NCI-H524 treated with DMSO at 0.1 percent for 48 hours (cell line): Measurements from ENCODE around the gene TNK2.

Experiments used
- DNase-seq: peaks from one replicate; lab custom pipeline; 2025; lab: John Stamatoyannopoulos, UW

TNK2 gene

DNA sequence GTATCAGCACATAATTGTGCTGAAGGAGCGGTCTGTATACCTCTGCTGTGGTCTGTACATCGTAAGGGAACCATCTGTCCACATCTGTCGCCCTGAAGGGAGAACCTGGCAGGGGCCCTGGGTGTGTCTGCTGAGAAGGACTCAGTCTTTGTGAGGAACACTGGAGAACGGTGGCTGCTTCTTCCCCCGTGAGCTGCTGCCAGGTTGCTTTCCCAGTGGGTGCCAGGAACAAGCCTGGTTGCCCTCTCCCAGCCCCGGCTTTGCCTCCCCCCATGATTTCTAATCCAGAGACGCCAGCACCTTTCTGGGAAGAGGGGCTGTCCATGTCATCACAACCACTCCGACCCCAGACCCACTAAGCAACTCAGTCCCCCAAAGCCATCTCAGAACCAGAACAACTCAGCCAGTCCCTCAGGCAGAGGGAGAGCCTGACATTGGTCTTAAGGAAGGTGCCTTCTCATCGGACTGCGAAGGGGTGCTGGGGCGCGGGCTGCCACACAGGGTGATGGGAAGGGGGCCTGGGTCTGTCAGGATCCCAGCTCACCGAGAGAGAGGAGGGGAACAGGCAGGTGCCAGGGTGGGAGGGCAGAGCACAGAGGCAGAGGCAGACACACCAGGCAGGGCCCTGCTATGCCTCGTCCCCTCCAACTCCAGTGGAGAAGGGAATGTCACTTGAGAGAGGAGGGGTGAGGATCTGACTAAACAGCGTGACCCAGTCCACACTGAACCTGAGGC is 8.5 kb downstream of the TNK2 start:
- no peak for DNase-seq

DNA sequence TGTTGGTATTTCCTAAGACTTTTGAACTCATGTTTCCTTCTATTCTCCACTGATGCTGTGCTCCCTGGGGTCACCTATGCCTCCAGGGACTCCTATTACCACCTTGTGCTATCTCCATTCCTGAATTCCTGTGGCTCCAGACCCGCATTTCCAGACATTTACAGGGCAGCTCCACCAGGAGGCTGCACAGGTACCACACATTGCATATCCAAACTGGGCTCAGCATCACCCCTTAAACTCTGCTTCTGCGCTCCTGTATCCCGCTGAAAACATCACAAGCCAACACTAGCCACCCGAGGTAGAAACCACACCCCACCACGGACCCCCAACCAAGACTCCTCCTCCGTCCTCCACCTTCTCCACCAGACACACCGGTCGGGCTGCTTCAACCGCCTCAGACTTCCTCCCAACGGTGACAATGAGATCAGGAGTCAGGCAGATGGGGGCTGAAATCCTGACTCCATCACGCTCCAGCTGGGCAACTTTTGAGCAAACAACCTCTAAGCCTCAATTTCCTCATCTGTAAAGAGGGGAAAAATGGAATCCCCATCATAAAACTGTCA is 10.4 kb downstream of the TNK2 start:
- DNase-seq = no peak

DNA sequence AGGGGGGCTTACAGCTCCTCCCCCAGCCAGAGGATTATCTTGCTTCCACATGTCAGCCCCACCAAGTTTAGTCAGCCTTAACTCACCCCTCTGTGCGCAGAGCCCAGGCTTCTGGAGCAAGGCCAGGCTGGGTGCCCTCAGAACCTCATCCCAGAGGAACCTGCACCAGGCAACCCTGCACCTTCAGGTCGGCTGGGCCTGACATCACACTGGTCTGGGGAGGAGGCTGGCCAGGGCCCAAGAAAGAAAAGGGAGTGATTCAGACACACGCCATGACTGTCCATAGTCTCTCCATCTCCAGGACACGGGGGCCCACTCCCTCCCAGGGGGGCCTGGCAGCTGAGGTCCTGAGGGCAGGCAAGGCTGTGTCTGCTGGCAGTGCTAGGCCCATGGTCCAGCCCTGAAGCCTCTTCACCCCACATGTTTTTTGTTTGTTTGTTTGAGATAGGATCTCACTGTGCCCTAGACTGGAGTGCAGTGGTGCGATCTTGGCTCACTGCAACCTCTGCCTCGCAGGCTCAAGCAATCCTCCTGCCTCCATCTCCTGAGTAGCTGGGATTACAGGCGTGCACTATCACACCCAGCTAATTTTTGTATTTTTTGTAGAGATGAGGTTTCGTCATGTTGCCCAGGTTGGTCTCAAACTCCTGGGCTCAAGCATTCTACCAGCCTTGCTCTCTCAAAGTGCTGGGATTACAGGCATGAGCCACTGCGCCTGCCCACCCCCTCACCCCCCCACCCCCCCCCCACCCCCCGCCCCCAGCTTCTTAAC is 11.1 kb downstream of the TNK2 start:
- DNase-seq = peak; percentile 24

DNA sequence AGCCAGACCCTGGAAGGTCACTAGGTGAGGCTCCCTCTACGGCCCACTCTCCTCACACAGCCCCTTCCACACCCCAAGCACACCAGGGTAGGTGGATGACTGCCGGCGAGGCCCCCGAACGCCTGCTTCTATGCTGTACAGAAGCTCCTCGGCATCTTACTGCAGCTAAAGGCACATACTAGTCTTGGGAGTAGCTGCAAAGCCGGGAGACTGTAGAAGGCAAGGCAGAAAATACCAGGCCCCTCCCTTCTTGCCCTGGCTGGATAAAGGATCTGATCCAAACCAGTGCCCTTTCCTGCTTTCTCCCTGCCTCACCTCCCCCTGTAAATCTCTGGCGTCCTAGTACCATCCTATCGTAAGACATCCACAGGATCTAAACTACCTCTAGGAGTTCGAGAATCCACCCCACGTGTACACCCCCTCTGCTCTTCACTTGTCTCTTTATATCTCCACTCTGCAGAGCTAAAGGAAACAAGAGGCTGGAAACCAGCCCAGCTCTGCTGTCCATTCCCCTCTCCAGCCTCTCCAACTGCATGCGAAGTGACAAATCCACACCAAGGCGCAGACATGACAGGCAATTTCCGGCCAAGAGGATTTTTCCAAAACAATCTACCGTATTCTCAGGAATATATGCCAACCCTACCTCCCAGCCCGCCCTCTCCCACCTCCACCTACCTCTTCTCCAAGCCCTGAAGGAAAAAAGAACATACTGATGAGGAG is 11.8 kb downstream of the TNK2 start:
- no peak for DNase-seq

DNA sequence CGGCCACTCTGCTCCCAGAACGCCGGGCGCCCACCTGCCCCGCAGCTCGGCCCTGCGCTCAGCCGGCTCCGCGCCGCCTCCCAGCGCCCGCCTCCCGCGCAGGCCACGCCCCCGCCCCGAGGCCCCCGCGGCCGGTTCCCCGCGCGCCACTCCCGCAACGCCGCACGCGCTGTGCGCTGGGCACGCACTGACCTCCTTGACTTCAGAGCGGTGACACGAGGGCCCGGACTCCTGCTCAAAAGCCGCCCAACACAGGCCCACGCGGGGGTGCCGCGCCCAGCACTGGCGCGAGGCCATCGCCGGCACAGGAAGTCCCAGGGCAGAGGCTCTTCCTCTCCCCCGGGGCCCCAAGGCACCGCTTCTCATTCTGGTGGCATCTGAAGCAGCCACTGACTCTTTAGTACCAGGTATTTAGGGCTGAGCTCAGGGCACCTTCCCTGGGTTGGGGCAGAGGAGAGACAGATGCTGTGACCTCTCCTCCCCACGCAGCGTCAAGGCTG is 12.4 kb downstream of the TNK2 start:
- DNase-seq = no peak

DNA sequence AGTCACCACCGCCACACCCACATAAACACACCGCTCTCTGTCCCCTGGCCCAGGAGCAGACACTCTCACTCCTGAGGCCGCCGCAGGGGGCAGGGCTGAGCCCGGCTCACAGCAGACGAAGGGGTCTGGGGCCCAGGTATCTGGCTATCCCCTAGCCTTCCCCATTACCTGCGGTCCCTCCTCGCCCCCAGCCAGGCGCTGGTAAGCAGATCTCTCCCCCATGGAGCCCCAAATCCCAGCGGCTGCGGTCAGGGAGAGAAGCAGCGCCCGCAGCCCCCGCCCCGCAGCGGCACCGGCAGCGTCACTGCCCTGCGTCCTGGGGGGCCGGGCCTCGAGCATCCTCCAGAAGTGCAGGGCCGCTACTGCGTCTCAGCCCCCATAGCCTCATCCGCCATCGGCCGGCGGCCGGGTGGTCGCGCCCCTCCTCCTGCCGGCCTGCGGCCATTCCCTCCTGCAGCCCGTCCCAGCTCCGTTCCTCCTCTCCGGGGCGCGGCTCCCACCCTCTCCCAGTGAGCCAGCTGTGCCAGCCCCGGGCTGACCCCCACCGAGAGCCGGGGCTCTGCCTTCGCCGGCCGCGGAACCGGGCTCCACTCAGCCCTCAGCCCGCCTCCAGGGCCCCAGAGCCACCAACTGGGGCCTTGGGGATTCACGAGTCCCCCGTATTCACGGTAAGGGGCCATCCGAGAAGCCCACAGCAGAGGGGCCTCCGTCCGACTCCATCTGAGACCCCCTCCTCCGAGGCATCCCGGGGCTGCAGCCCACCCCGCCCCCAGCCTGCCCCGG is 13.1 kb downstream of the TNK2 start:
- peak; percentile 58 for DNase-seq

DNA sequence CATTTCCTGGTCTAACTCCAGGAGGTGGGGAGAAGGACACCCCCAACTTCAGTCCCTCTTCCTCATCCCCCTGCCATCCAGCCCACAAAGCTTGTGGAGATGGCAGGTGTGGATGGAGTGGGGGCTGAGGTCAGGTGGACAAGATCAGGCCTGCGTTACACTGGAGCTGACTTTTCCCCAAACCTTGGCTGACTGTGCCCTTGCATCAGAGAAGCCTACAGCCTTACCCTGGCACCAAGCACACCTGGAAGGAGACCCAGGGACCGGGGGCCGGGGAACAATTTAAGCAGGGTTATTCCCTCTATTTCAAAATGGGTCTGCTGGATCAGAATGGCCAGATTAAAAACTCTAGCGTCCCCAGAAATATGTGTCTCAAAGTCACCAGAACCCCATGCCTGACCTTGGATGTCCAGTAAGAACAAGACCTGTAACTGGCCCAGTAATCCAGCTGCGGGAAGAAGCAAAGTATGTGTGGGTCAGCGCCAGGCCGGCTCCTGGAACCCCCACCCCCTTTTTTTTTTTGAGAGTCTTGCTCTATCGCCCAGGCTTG is 14.4 kb downstream of the TNK2 start:
- DNase-seq = no peak

DNA sequence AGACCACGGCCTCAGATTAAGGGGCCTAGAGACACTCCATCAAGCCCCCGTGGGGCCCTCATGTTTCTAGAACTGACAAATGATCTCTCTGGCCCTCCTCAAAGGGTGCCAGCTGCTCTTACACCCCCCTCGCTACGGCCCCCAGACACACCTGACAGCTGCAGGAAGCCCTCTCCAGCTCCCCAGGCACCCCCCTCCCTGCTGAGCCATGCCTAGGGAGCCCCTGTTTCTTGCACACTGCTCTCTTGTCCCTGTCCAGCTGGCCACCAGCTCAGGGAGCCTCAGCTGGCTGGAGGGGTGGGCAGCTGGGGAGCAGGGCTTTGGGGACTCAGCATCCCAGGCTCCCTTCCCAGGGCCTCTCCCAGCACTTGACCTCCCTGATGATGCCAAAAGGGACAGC is 14.8 kb downstream of the TNK2 start:
- DNase-seq = peak; percentile 89

DNA sequence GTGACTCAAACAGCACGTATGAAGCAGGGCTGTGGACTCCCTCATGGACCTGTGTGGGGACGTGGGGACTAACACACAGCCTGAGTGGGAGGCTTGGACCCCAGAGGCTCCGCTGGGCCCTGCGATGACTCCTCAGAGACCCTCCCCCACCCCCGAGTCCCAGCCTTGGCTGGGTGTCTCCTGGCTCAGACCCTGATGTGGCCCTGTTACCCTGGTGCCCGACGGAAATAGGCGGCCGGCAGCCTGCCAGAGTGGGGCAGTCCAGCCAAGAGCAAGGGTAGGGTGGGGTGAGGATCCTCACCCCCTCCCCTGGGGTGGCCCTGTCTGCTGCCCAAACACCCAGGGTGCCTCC is 15.3 kb downstream of the TNK2 start:
- no peak for DNase-seq

DNA sequence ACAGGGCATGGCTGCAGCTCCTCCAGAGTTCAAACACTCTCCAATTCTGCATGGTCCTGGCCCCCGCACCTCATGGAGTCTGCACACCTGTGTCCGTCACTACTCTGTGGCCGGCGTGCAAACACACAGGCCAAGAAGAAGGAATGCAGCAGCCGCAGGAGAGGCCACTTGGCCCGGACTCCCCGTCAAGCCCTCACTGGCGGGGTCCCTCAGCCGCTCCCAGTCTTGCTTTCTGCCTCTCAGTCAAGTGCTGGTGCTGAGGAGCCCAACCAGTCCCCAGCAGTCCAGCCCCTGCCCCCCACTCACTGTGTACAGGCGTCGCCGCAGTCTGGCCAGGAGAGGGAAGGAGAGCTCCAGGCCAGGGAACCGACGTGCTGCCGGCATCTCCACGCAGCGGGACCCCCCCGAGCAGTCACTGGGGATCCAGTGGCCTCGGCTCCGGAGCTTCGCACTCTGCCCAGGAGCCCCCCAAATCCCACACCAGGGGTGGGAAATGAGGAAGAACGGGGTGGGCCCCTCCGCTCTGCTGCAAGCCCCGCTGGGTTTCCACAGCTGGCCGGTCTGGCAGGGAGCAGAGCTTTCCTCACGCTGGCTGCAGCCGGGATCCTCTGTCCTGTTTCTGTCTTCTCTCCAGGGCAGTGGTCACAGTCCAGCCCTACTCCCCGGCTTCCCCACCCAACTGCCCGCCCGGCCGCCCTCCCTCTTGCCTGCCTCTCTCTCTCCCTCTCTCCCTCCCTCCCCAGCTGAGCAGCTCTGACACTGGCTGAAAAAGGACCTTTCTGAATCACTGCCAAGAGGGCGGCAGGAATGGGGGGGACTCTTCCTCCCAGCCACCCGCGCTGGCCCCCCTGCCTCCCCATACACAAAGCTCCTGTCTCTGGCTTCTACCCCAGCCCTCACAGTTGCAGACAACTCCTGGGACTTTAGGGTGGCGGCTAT is 16.0 kb downstream of the TNK2 start:
- no peak for DNase-seq

DNA sequence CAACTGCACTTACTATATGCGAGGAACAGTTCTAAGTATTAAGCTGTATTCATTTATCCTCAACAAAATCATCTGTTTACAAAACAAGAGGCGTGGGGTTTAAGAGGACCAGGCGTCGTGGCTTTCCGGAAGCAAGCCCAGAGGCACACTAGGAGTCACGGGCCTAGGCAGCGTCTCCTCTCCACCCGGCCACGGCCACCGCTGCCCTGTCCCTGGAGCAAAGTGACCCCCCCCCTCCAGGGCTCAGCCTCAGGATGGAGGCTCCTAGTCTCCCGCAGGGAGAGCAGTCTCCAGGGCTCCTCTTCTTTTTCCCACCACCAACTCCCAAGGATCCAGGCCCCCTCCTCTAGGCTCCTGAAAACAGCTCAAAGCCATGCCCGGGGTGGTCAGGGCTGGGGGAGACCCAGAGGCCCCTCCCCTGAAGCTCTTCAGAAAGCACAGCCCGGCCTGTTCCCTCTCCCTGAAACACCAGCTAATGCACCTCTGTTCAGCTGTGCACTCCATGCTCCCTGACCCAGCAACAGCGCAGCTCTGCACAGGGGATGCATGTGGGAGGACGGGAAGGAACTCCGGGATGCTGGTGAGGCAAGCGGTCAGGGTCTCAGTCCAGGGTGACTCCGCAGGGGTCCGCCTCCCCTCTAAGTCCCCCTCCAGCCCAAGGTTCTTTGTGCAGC is 16.8 kb downstream of the TNK2 start:
- DNase-seq = no peak

DNA sequence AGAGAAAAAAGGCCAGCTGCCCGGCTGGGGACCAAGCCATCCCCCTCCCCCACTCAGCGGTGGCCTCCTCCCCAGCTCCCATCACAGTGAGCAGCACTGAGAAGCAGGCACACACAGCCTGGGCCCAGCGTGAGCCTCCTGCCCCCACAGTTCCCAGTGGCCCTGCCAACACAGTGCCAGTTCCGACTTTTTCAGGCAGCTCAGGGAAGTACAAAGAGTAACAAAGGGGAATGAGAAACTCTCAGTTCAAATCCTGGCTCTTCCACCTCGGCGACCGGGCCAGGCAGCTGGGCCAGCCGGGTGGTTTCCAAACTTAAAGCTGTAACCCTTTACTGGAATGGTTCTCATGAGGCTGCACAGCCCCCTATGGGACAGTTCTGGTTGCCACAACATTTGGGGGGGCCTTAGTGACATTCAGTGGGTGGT is 18.5 kb downstream of the TNK2 start:
- DNase-seq = no peak

DNA sequence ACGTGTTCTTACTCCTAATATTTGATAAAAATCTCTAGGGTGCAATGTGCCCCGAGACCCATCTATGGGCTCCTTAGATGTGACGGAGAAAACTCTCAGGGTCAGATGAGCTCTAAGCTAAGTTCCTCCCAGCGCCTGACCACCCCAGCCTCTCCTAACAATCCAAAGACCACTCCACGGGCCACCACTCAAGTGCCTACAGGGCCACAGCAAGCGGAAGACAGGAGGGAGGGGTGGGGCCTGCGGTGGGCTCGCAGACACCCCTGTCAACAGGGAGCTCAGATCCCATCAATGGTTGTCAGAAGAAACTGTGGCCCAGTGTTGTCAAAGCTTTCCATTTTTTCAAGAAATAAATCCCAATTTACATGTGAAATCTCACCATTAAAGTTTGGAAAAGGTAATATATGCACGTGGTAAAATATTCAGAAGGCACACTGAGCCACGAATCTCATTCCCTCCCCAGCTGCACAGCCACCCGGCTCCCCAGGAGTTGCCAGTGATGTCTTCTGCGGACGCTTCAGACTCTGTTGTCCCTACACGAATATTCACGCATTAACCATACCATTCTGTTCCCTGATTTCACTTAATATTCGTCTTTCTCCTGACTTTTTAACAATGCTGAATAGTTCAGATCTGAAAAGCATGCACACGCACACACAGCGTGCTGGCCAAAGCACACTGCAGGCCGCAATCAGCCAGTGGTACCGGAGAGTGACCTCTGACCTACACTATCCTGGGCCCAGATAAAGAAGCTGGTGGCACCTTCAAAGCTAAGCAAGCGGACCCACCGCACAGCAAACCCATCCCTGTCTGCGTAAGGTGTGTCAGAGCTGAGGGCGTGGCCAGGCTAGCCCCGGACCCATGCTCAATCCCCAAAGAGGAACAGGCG is 19.1 kb downstream of the TNK2 start:
- no peak for DNase-seq

DNA sequence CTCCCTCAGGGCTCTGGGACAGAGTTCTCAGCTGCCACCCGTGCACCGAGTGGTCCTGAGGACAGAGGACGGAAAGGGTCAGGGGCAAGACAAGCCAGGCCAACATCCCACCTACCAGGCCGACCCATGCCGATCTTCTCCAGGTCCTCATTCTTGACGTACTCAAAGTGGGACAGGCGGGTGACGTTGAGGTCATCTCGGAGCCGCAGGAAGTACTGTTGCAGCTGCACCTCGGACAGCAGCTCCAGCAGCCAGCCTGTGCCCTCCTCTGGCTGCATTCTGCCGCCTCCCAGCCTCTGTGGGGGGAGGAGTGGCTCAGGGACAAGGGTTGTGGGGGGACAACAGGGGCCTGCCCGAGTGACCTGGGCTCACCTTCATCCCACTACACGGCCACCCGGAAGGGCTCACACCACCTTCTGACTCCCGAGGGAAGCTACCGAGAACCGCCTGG is 20.0 kb downstream of the TNK2 start:
- no peak for DNase-seq

DNA sequence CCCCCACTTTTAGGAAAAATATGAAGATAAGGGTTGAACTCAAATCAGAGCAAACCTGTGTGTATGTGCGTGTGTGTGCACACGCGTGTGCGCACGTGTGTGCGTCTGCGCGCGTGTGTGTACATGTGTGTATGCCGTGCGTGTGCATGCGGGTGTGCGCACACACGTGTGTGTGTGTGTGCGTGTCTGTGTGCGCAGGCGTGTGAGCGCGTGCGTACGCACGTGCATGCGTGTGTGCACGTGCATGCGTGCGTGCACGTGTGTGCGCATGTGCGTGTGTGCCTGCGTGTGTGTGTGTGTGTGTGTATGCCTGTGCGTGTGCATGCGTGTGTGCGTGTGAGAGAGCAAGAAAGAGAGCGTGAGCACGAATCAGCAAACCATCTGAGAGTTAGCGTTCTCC is 20.7 kb downstream of the TNK2 start:
- no peak for DNase-seq

DNA sequence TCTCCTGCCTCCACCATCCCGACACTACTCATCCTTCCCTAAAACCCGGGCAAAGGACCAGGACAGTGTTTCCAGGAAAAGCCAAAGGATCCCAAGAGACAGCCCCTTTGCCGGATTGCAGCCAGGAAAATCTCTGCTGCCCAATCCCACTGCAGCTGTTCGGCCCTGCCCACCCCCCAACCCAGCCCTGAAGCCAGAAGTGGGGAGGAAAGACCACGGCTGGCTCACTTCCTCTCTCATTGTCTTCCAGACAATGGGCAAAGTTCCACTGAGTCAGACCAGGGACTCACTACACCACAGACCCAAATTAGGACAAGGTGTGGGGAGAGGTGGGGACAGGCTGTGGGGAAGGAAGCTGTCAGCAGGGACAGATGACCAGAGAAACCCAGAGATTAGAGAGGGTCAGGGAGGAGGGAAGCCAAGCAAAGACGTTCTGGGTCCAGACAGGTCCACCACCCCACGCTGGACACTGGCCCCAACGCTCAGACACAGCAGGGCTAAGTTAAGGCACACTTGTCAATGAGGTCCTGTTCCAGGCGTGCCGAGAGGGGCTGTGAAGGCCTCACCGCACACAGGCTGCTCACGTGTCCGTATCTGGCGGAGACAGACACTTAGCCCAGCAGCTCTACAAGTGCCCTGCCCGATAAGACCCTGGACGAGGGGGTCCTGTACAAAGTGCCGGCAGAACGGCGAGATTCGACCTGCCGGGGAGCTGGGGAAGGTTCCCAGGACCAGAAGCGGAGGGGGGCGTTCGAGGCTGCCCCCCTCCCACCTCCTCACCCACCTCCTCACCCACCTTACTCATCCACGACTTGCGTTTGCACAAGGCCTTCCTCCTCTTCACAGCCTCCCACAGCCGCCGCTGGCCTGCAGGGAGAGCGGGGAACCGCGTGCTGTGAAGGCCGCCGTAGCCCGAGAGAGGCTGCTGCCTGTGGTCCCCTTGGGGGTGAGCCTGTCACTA is 21.9 kb downstream of the TNK2 start:
- DNase-seq = no peak
